Neural progenitor cell (in vitro differentiated cells): ENCODE data around the gene SOD2. TPM values are rescaled to one million over a fixed set of nuclear protein-coding genes. Genes with fewer than 3 reads are reported as not detected.

ENCODE experiments used
- DNase-seq: peaks from one replicate; pipeline ENCODE4 v3.0.0-alpha.2; 2016; ENCODE audit warnings: low spot score
- H2AFZ ChIP-seq: fragments of 200-600 bp; sonication (generic); replicated peaks from 2 replicates; pipeline ENCODE4 v1.6.1; 2016; ENCODE audit warnings: antibody characterized with exemption
- H3F3A ChIP-seq: fragments of 200-600 bp; sonication (generic); 2 replicates; pipeline ENCODE4 v1.6.1; 2016; ENCODE audit warnings: antibody characterized with exemption, low read depth
- H3K27ac ChIP-seq: fragments of 200-600 bp; sonication (generic); 2 replicates; pipeline ENCODE4 v1.5.1; 2016; ENCODE audit warnings: mild to moderate bottlenecking
- H3K27me3 ChIP-seq: fragments of 200-600 bp; sonication (generic); 2 replicates; pipeline ENCODE4 v1.6.1; 2016; ENCODE audit warnings: mild to moderate bottlenecking, moderate library complexity
- H3K36me3 ChIP-seq: fragments of 200-600 bp; sonication (generic); 2 replicates; pipeline ENCODE4 v1.5.1; 2016
- H3K4me1 ChIP-seq: fragments of 200-600 bp; sonication (generic); 2 replicates; pipeline ENCODE4 v1.6.1; 2016; ENCODE audit warnings: mixed run types
- H3K4me2 ChIP-seq: fragments of 200-600 bp; sonication (generic); 2 replicates; pipeline ENCODE4 v1.6.1; 2016
- H3K4me3 ChIP-seq: fragments of 200-600 bp; sonication (generic); 2 replicates; pipeline ENCODE4 v1.5.1; 2016
- H3K79me2 ChIP-seq: fragments of 200-600 bp; sonication (generic); 2 replicates; pipeline ENCODE4 v1.6.1; 2016; ENCODE audit warnings: low read depth
- H3K9ac ChIP-seq: fragments of 200-600 bp; sonication (generic); 2 replicates; pipeline ENCODE4 v1.6.1; 2016
- H3K9me3 ChIP-seq: fragments of 200-600 bp; sonication (generic); 2 replicates; pipeline ENCODE4 v1.5.1; 2016; ENCODE audit warnings: low read depth
- H4K20me1 ChIP-seq: fragments of 200-600 bp; sonication (generic); 2 replicates; pipeline ENCODE4 v1.6.1; 2016; ENCODE audit warnings: low read depth
- H3K27ac Mint-ChIP-seq: 3 replicates; pipeline ENCODE4 v1.8.0; 2021; ENCODE audit warnings: mixed read lengths
- H3K27me3 Mint-ChIP-seq: 2 replicates; pipeline ENCODE4 v1.8.0; 2022; ENCODE audit warnings: low read depth, mild to moderate bottlenecking, inconsistent platforms, moderate library complexity, mixed read lengths; ENCODE audit not compliant: insufficient read depth
- H3K36me3 Mint-ChIP-seq: 3 replicates; pipeline ENCODE4 v1.8.0; 2021; ENCODE audit warnings: mixed read lengths
- H3K4me1 Mint-ChIP-seq: 3 replicates; pipeline ENCODE4 v1.8.0; 2021; ENCODE audit warnings: mixed read lengths
- H3K4me3 Mint-ChIP-seq: 3 replicates; pipeline ENCODE4 v1.8.0; 2021; ENCODE audit warnings: mild to moderate bottlenecking, moderate library complexity, mixed read lengths
- H3K9me3 Mint-ChIP-seq: 3 replicates; pipeline ENCODE4 v1.8.0; 2020; ENCODE audit warnings: mixed read lengths
- CTCF ChIP-seq: fragments of 200-600 bp; sonication (generic); IDR thresholded peaks from 2 replicates; pipeline ENCODE4 v1.5.1; 2017; ENCODE audit warnings: antibody characterized with exemption, mild to moderate bottlenecking
- EZH2 ChIP-seq: fragments of 200-600 bp; sonication (generic); IDR thresholded peaks from 2 replicates; pipeline ENCODE4 v1.6.1; 2017; ENCODE audit warnings: antibody characterized with exemption, mild to moderate bottlenecking, moderate library complexity
- EZH2phosphoT487 ChIP-seq: fragments of 200-600 bp; sonication (generic); IDR thresholded peaks from 2 replicates; pipeline ENCODE4 v1.6.1; 2017; ENCODE audit warnings: antibody characterized with exemption
- total RNA-seq: library from RNA; depleted of rRNA; stranded (reverse); fragments of >200 nt; gene quantifications from 2 replicates; pipeline ENCODE4 v1.2.3, GENCODE V29; 2015; ENCODE audit warnings: low replicate concordance

Gene SOD2
- total RNA-seq, 1 donor from 2014 or later: 67.2 TPM

GRCh38 chr6:159684013-159684304, 9.1 kb downstream of the SOD2 start:
- Histone ChIP-seq H2AFZ (no peak overlapping the region), H3K27ac (no peak overlapping the region), H3K27me3 (no peaks in the 10 kb centered on the region), H3K9me3 (no peaks in the 10 kb centered on the region), H3K79me2 (peaks cover 11% of the 10 kb centered on the region), H3K9ac (no peak overlapping the region), H3F3A (no peaks in the 10 kb centered on the region), H3K4me2 (no peak overlapping the region), H3K36me3 (no peaks in the 10 kb centered on the region), H4K20me1 (no peaks in the 10 kb centered on the region), H3K4me3 (no peak overlapping the region), H3K4me1 (no peaks in the 10 kb centered on the region)
- TF ChIP-seq EZH2 (no peak), CTCF (no peak), EZH2phosphoT487 (no peak)
- H3K4me1 Mint-ChIP-seq: no peaks in the 10 kb centered on the region
- H3K27me3 Mint-ChIP-seq: peaks cover 3% of the 10 kb centered on the region
- no peaks in the 10 kb centered on the region for H3K9me3 Mint-ChIP-seq
- no peak overlapping the region for H3K27ac Mint-ChIP-seq
- H3K36me3 Mint-ChIP-seq: peaks cover 35% of the 10 kb centered on the region
- DNase-seq: no peak
- H3K4me3 Mint-ChIP-seq: no peak overlapping the region

- no peak overlapping the region for H3K27ac Mint-ChIP-seq
- peaks cover 28% of the 10 kb centered on the region for H3K36me3 Mint-ChIP-seq
- H3K4me2 ChIP-seq: no peak overlapping the region
- no peaks in the 10 kb centered on the region for H3K9me3 ChIP-seq
- H3K27me3 ChIP-seq: no peaks in the 10 kb centered on the region
- H3K4me3 ChIP-seq: no peak overlapping the region
- no peak overlapping the region for H3K4me3 Mint-ChIP-seq
- H3K4me1 Mint-ChIP-seq: no peaks in the 10 kb centered on the region
- no peaks in the 10 kb centered on the region for H3K4me1 ChIP-seq
- no peak for DNase-seq
- H3K79me2 ChIP-seq: peaks cover 6% of the 10 kb centered on the region
- no peak overlapping the region for H2AFZ ChIP-seq
- H4K20me1 ChIP-seq: no peaks in the 10 kb centered on the region
- no peak overlapping the region for H3K9ac ChIP-seq
- H3K27me3 Mint-ChIP-seq: peaks cover 3% of the 10 kb centered on the region
- TF ChIP-seq CTCF: no peak
- no peaks in the 10 kb centered on the region for H3F3A ChIP-seq
- H3K36me3 ChIP-seq: no peaks in the 10 kb centered on the region
- H3K9me3 Mint-ChIP-seq: no peaks in the 10 kb centered on the region
- H3K27ac ChIP-seq: no peak overlapping the region
Measured at GRCh38 chr6:159682810-159683209, 10.2 kb downstream of the SOD2 start.

DNA sequence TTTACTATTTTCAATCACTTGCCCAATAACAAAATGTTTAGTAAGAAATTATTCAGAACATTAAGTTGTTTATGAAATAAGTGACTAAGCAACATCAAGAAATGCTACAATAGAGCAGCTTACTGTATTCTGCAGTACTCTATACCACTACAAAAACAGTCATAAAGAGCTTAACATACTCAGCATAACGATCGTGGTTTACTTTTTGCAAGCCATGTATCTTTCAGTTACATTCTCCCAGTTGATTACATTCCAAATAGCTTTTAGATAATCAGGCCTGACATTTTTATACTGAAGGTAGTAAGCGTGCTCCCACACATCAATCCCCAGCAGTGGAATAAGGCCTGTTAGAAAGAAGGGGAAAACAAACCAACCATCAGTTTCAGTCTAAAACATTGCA, 10.7 kb downstream of the SOD2 start:
- Histone ChIP-seq H2AFZ (no peak overlapping the region), H3K27ac (no peak overlapping the region), H3F3A (no peaks in the 10 kb centered on the region), H3K9ac (no peak overlapping the region), H3K27me3 (no peaks in the 10 kb centered on the region), H4K20me1 (no peaks in the 10 kb centered on the region), H3K4me3 (no peak overlapping the region), H3K4me2 (no peak overlapping the region), H3K36me3 (no peaks in the 10 kb centered on the region), H3K9me3 (no peaks in the 10 kb centered on the region), H3K79me2 (peaks cover under 1% of the 10 kb centered on the region), H3K4me1 (no peaks in the 10 kb centered on the region)
- Mint-ChIP-seq H3K27me3 (peaks cover 3% of the 10 kb centered on the region), H3K9me3 (no peaks in the 10 kb centered on the region), H3K4me3 (no peak overlapping the region), H3K36me3 (peaks cover 25% of the 10 kb centered on the region), H3K4me1 (no peaks in the 10 kb centered on the region), H3K27ac (no peak overlapping the region)
- TF ChIP-seq EZH2 (no peak), EZH2phosphoT487 (no peak), CTCF (no peak)
- DNase-seq: no peak
